ENCODE data around the gene NUAK1. TPM values are rescaled to one million over a fixed set of nuclear protein-coding genes. Genes with fewer than 3 reads are reported as not detected.

NUAK1 gene
- total RNA-seq, 2 experiments from 2014 or later = 0.03 TPM; not detected in 1

- POLR2A ChIA-PET = interaction anchor here (0.9 kb wide), 1 partner anchor 1850 kb away, joined by 3 read pairs; no protein-coding TSS in a partner anchor
- no peak overlapping the region for H3K4me3 ChIP-seq (ENCODE audit: low read depth, low read length, poor library complexity, severe bottlenecking)
These were observed 56.3 kb downstream of the NUAK1 start for GRCh38 chr12:106082216-106083175.

GRCh38 chr12:106081606-106082005 lies 57.1 kb downstream of the NUAK1 start:
- no peak overlapping the region for H2AFZ ChIP-seq (ENCODE audit: low read length)
- no peak overlapping the region for H3K4me2 ChIP-seq (ENCODE audit: low read length)
- H4K20me1 ChIP-seq (ENCODE audit: insufficient read depth, low read length) = no peaks in the 10 kb centered on the region
- TF ChIP-seq EZH2phosphoT487 (IDR thresholded peaks at IDR 0.05; ENCODE audit: borderline replicate concordance, low read depth, low read length) (no peak), CTCF (conservative IDR thresholded peaks at IDR 0.05; ENCODE audit: low read length) (no peak)
- no peak for DNase-seq (ENCODE audit: low spot score)
- ChIA-PET CTCF (ENCODE audit: unreplicated experiment) (no interaction called here), POLR2A (interaction anchor here (0.9 kb wide), 1 partner anchor 1851 kb away, joined by 3 read pairs; no protein-coding TSS in a partner anchor)
- H3K4me3 ChIP-seq (ENCODE audit: low read depth, low read length, poor library complexity, severe bottlenecking) = no peak overlapping the region
- H3K79me2 ChIP-seq (ENCODE audit: insufficient read depth, low read depth, low read length) = no peaks in the 10 kb centered on the region
- no peaks in the 10 kb centered on the region for H3K36me3 ChIP-seq (ENCODE audit: insufficient read depth, low read length)
- no peak overlapping the region for H3K27ac ChIP-seq (ENCODE audit: low read depth, low read length, poor library complexity, severe bottlenecking)
- no peaks in the 10 kb centered on the region for H3K4me1 ChIP-seq (ENCODE audit: insufficient read depth, low read length, poor library complexity, severe bottlenecking)
- no TSS peak for BruUV-seq (replicated peaks)
- H3K9me3 ChIP-seq (ENCODE audit: low read length) = no peaks in the 10 kb centered on the region
- no peaks in the 10 kb centered on the region for H3K9me2 ChIP-seq (ENCODE audit: insufficient read depth, low read length)
- intact Hi-C loops (cut with micrococcal nuclease; ENCODE audit: unreplicated experiment) = no loop called here

More at GRCh38 chr12:106082216-106083175, 56.3 kb downstream of the NUAK1 start:
- H4K20me1 ChIP-seq (ENCODE audit: insufficient read depth, low read length) = no peaks in the 10 kb centered on the region
- H3K9me3 ChIP-seq (ENCODE audit: low read length) = no peaks in the 10 kb centered on the region
- CTCF ChIA-PET (ENCODE audit: unreplicated experiment) = no interaction called here
- no peaks in the 10 kb centered on the region for H3K79me2 ChIP-seq (ENCODE audit: insufficient read depth, low read depth, low read length)
- H3K36me3 ChIP-seq (ENCODE audit: insufficient read depth, low read length) = no peaks in the 10 kb centered on the region
- no peak for TF ChIP-seq CTCF (conservative IDR thresholded peaks at IDR 0.05; ENCODE audit: low read length)
- no peak for TF ChIP-seq EZH2phosphoT487 (IDR thresholded peaks at IDR 0.05; ENCODE audit: borderline replicate concordance, low read depth, low read length)
- H3K9me2 ChIP-seq (ENCODE audit: insufficient read depth, low read length) = no peaks in the 10 kb centered on the region
- no peaks in the 10 kb centered on the region for H3K4me1 ChIP-seq (ENCODE audit: insufficient read depth, low read length, poor library complexity, severe bottlenecking)
- no peak overlapping the region for H3K27ac ChIP-seq (ENCODE audit: low read depth, low read length, poor library complexity, severe bottlenecking)
- BruUV-seq (replicated peaks) = no TSS peak
- intact Hi-C loops (cut with micrococcal nuclease; ENCODE audit: unreplicated experiment) = no loop called here
- no peak for DNase-seq (ENCODE audit: low spot score)
- H2AFZ ChIP-seq (ENCODE audit: low read length) = no peak overlapping the region
- no peak overlapping the region for H3K4me2 ChIP-seq (ENCODE audit: low read length)

GRCh38 chr12:106080791-106081170 lies 58.0 kb downstream of the NUAK1 start:
- POLR2A ChIA-PET = no interaction called here
- intact Hi-C loops (cut with micrococcal nuclease; ENCODE audit: unreplicated experiment) = no loop called here

More at GRCh38 chr12:106080791-106081170, 58.0 kb downstream of the NUAK1 start:
- Histone ChIP-seq H3K36me3 (ENCODE audit: insufficient read depth, low read length) (no peaks in the 10 kb centered on the region), H2AFZ (ENCODE audit: low read length) (no peak overlapping the region), H3K9me3 (ENCODE audit: low read length) (no peaks in the 10 kb centered on the region), H3K4me1 (ENCODE audit: insufficient read depth, low read length, poor library complexity, severe bottlenecking) (no peaks in the 10 kb centered on the region), H3K4me2 (ENCODE audit: low read length) (no peak overlapping the region), H3K79me2 (ENCODE audit: insufficient read depth, low read depth, low read length) (no peaks in the 10 kb centered on the region), H3K4me3 (ENCODE audit: low read depth, low read length, poor library complexity, severe bottlenecking) (no peak overlapping the region), H3K27ac (ENCODE audit: low read depth, low read length, poor library complexity, severe bottlenecking) (no peak overlapping the region), H4K20me1 (ENCODE audit: insufficient read depth, low read length) (no peaks in the 10 kb centered on the region), H3K9me2 (ENCODE audit: insufficient read depth, low read length) (no peaks in the 10 kb centered on the region)
- CTCF ChIA-PET (ENCODE audit: unreplicated experiment) = no interaction called here
- TF ChIP-seq EZH2phosphoT487 (IDR thresholded peaks at IDR 0.05; ENCODE audit: borderline replicate concordance, low read depth, low read length) (no peak), CTCF (conservative IDR thresholded peaks at IDR 0.05; ENCODE audit: low read length) (no peak)
- no TSS peak for BruUV-seq (replicated peaks)
- no peak for DNase-seq (ENCODE audit: low spot score)
